ENCODE measurements around the gene TP53. TPM values are rescaled to one million over a fixed set of nuclear protein-coding genes. Genes with fewer than 3 reads are reported as not detected.

The TP53 gene
- total RNA-seq, 2 experiments from 2014 or later, result 69.2 to 172 TPM

- BruUV-seq (replicated peaks), result no TSS peak
- CTCF ChIA-PET (ENCODE audit: unreplicated experiment), result no interaction called here
- no peaks in the 10 kb centered on the region for H4K20me1 ChIP-seq (ENCODE audit: insufficient read depth, low read length)
- no peak overlapping the region for H3K4me3 ChIP-seq (ENCODE audit: low read depth, low read length, poor library complexity, severe bottlenecking)
- no peaks in the 10 kb centered on the region for H3K79me2 ChIP-seq (ENCODE audit: insufficient read depth, low read depth, low read length)
- TF ChIP-seq EZH2phosphoT487 (IDR thresholded peaks at IDR 0.05; ENCODE audit: borderline replicate concordance, low read depth, low read length), result no peak
- TF ChIP-seq, protein P1, sequence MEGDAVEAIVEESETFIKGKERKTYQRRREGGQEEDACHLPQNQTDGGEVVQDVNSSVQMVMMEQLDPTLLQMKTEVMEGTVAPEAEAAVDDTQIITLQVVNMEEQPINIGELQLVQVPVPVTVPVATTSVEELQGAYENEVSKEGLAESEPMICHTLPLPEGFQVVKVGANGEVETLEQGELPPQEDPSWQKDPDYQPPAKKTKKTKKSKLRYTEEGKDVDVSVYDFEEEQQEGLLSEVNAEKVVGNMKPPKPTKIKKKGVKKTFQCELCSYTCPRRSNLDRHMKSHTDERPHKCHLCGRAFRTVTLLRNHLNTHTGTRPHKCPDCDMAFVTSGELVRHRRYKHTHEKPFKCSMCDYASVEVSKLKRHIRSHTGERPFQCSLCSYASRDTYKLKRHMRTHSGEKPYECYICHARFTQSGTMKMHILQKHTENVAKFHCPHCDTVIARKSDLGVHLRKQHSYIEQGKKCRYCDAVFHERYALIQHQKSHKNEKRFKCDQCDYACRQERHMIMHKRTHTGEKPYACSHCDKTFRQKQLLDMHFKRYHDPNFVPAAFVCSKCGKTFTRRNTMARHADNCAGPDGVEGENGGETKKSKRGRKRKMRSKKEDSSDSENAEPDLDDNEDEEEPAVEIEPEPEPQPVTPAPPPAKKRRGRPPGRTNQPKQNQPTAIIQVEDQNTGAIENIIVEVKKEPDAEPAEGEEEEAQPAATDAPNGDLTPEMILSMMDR (conservative IDR thresholded peaks at IDR 0.05; ENCODE audit: low read length), result no peak
- H3K27ac ChIP-seq (ENCODE audit: low read depth, low read length, poor library complexity, severe bottlenecking), result no peak overlapping the region
- no peaks in the 10 kb centered on the region for H3K36me3 ChIP-seq (ENCODE audit: insufficient read depth, low read length)
- no peak overlapping the region for H2AFZ ChIP-seq (ENCODE audit: low read length)
- intact Hi-C loops (cut with micrococcal nuclease; ENCODE audit: unreplicated experiment), result no loop called here
- H3K4me1 ChIP-seq (ENCODE audit: insufficient read depth, low read length, poor library complexity, severe bottlenecking), result no peaks in the 10 kb centered on the region
- POLR2A ChIA-PET, result interaction anchor here (0.7 kb wide), 2 partner anchors 11 to 100 kb away, joined by 3 to 7 read pairs; no protein-coding TSS in a partner anchor
- H3K9me2 ChIP-seq (ENCODE audit: insufficient read depth, low read length), result no peaks in the 10 kb centered on the region
- no peak overlapping the region for H3K4me2 ChIP-seq (ENCODE audit: low read length)
- no peaks in the 10 kb centered on the region for H3K9me3 ChIP-seq (ENCODE audit: low read length)
- DNase-seq (ENCODE audit: low spot score), result no peak
Measured at GRCh38 chr17:7720125-7720524, 32.8 kb upstream of the TP53 start.

DNA sequence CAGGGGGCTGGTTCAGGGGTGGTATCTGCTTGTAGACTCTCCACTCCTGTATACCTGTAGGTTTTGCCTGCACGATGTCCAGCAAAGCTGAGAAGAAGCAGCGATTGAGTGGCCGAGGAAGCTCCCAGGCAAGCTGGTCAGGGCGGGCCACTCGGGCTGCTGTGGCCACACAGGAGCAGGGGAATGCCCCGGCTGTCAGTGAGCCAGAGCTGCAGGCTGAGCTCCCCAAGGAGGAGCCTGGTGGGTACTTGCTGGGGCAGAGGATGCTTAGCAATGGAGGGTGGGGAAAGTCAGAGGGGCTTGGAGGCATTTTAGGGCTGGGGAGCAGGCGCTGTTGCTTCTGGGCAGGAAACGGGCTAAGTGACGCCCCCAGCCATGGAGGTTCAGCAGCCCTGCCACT lies 32.4 kb upstream of the TP53 start:
- no peak overlapping the region for H3K4me3 ChIP-seq (ENCODE audit: low read depth, low read length, poor library complexity, severe bottlenecking)
- no TSS peak for BruUV-seq (replicated peaks)

DNA sequence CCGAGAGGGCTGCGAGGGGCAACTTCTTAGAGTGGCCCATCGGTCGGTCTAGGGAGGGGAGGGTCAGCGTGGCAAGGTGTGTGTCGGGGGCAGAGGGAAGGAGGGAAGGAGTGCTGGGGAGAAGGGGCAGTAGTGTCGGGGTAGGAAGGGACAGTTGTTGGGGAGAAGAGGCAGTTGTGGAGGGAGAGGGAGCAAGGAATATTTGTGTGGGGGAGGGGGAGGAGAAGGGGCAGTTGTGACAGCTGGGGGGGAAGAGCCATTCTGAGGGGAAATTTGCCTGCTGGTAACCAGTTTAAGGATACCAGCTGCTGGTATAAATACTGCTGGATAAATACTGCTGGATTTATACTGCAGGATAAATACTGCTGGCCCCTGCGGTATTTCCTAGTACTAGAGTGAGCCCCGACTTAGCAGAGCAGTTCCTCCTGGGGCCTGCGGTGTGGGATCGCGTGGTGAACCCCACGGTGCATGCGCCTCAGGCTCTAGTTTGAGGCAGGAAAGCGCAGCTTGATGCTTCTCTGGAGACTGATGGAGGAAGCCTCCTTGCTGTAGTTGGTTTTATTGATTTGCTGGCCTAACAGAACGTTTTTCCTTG lies 30.6 kb upstream of the TP53 start:
- no peak for TF ChIP-seq EZH2phosphoT487 (IDR thresholded peaks at IDR 0.05; ENCODE audit: borderline replicate concordance, low read depth, low read length)
- TF ChIP-seq, protein P1 (conservative IDR thresholded peaks at IDR 0.05; ENCODE audit: low read length), result no peak
- Histone ChIP-seq H3K27ac (ENCODE audit: low read depth, low read length, poor library complexity, severe bottlenecking) (no peak overlapping the region), H3K4me3 (ENCODE audit: low read depth, low read length, poor library complexity, severe bottlenecking) (no peak overlapping the region), H3K4me1 (ENCODE audit: insufficient read depth, low read length, poor library complexity, severe bottlenecking) (no peaks in the 10 kb centered on the region), H3K36me3 (ENCODE audit: insufficient read depth, low read length) (no peaks in the 10 kb centered on the region), H3K9me2 (ENCODE audit: insufficient read depth, low read length) (no peaks in the 10 kb centered on the region), H3K4me2 (ENCODE audit: low read length) (peak overlapping the region; percentile 20; the same call in 1 of the 2 replicates), H4K20me1 (ENCODE audit: insufficient read depth, low read length) (no peaks in the 10 kb centered on the region), H3K9me3 (ENCODE audit: low read length) (no peaks in the 10 kb centered on the region), H2AFZ (ENCODE audit: low read length) (no peak overlapping the region), H3K79me2 (ENCODE audit: insufficient read depth, low read depth, low read length) (no peaks in the 10 kb centered on the region)
- no TSS peak for BruUV-seq (replicated peaks)
- intact Hi-C loops (cut with micrococcal nuclease; ENCODE audit: unreplicated experiment), result no loop called here
- ChIA-PET CTCF (ENCODE audit: unreplicated experiment) (no interaction called here), POLR2A (no interaction called here)
- no peak for DNase-seq (ENCODE audit: low spot score)

More for the DNA sequence above, 32.4 kb upstream of the TP53 start:
- intact Hi-C loops (cut with micrococcal nuclease; ENCODE audit: unreplicated experiment), result no loop called here
- H3K4me2 ChIP-seq (ENCODE audit: low read length), result no peak overlapping the region
- H3K36me3 ChIP-seq (ENCODE audit: insufficient read depth, low read length), result no peaks in the 10 kb centered on the region
- POLR2A ChIA-PET, result no interaction called here
- CTCF ChIA-PET (ENCODE audit: unreplicated experiment), result no interaction called here
- H2AFZ ChIP-seq (ENCODE audit: low read length), result no peak overlapping the region
- no peak for DNase-seq (ENCODE audit: low spot score)
- H3K9me2 ChIP-seq (ENCODE audit: insufficient read depth, low read length), result no peaks in the 10 kb centered on the region
- no peak overlapping the region for H3K27ac ChIP-seq (ENCODE audit: low read depth, low read length, poor library complexity, severe bottlenecking)
- H3K9me3 ChIP-seq (ENCODE audit: low read length), result no peaks in the 10 kb centered on the region
- H4K20me1 ChIP-seq (ENCODE audit: insufficient read depth, low read length), result no peaks in the 10 kb centered on the region
- H3K4me1 ChIP-seq (ENCODE audit: insufficient read depth, low read length, poor library complexity, severe bottlenecking), result no peaks in the 10 kb centered on the region
- H3K79me2 ChIP-seq (ENCODE audit: insufficient read depth, low read depth, low read length), result no peaks in the 10 kb centered on the region
- TF ChIP-seq EZH2phosphoT487 (IDR thresholded peaks at IDR 0.05; ENCODE audit: borderline replicate concordance, low read depth, low read length), result no peak
- TF ChIP-seq, protein P1 (conservative IDR thresholded peaks at IDR 0.05; ENCODE audit: low read length), result no peak

Data from OCI-LY7 (cell line).